Endometrium (tissue), 2 donors: ENCODE results near the gene ISYNA1.

Source experiments
- FAIRE-seq: peaks from 2 replicates; lab custom pipeline; 2012; peaks lifted over from hg19 to GRCh38; lab: Jason Lieb, UNC
- donor health status: control.
- donor health status: control.

Gene ISYNA1

GRCh38 chr19:18392417-18392816 is 45.5 kb downstream of the ISYNA1 start:
- FAIRE-seq, result no peak

GRCh38 chr19:18391509-18392075 is 46.3 kb downstream of the ISYNA1 start:
- FAIRE-seq, result no peak

GRCh38 chr19:18390065-18390907 is 47.6 kb downstream of the ISYNA1 start:
- FAIRE-seq, result no peak

GRCh38 chr19:18389726-18390064 is 48.2 kb downstream of the ISYNA1 start:
- FAIRE-seq, result no peak

- FAIRE-seq, result no peak
Measured at GRCh38 chr19:18388960-18389725, 48.8 kb downstream of the ISYNA1 start.

GRCh38 chr19:18388100-18388959 is 49.6 kb downstream of the ISYNA1 start:
- no peak for FAIRE-seq

- FAIRE-seq, result no peak
Measured at GRCh38 chr19:18386543-18387271, 51.2 kb downstream of the ISYNA1 start.

GRCh38 chr19:18385675-18386542 is 52.0 kb downstream of the ISYNA1 start, which contains the start of gene GDF15:
Gene GDF15, plus strand, starts transcription at chr19:18386158. Its CDS starts 32 bp downstream, at chr19:18386190.
- no peak for FAIRE-seq

- FAIRE-seq, result no peak
Measured at GRCh38 chr19:18385359-18385674, 52.6 kb downstream of the ISYNA1 start.

- FAIRE-seq, result no peak
Measured at GRCh38 chr19:18384775-18385174, 53.2 kb downstream of the ISYNA1 start.
